GM12878 (cell line): ENCODE data around the gene TOMM34. TPM values are rescaled to one million over a fixed set of nuclear protein-coding genes. Genes with fewer than 3 reads are reported as not detected.

ENCODE experiments used
- ATAC-seq: fragments of 200-7000 bp; cut with Tn5 transposase; 3 replicates; pipeline ENCODE4 v1.9.1; 2020; ENCODE audit warnings: mild to moderate bottlenecking, moderate library complexity
- BruUV-seq: library from RNA; stranded (reverse); fragments of 400-500 nt; replicated peaks from 2 replicates; lab custom pipeline; 2021; lab: Mats Ljungman, UMichigan
- CTCF ChIA-PET: fragments of 300-600 bp; sonication (Branson Sonifier 250); formaldehyde crosslinking; extraction: SDS; loops from one replicate; lab custom pipeline; 2021; ENCODE audit warnings: inconsistent platforms; lab: Yijun Ruan, JAX
- POLR2A ChIA-PET: fragments of 350-600 bp; formaldehyde crosslinking; extraction: SDS; loops from one replicate; lab custom pipeline; 2021; ENCODE audit warnings: inconsistent platforms; lab: Charles Lee
- RAD21 ChIA-PET: fragments of 300-600 bp; sonication (Branson Sonifier 250); formaldehyde crosslinking; loops from one replicate; lab custom pipeline; 2023; ENCODE audit warnings: antibody characterized with exemption; ENCODE audit not compliant: unreplicated experiment; lab: Charles Lee
- SMC1A ChIA-PET: fragments of 300-600 bp; sonication (Branson Sonifier 250); formaldehyde crosslinking; loops from one replicate; lab custom pipeline; 2023; ENCODE audit not compliant: unreplicated experiment, uncharacterized antibody; lab: Charles Lee
- DNase-seq: peaks from one replicate; pipeline ENCODE4 v3.0.0-alpha.2; 2011; ENCODE audit warnings: low read depth, low spot score
- FAIRE-seq: peaks from 3 replicates; lab custom pipeline; 2011; peaks lifted over from hg19 to GRCh38; lab: Jason Lieb, UNC
- H2AFZ ChIP-seq: 2 replicates; pipeline ENCODE4 v1.6.0; 2011; ENCODE audit warnings: low read depth, low read length, control low read depth; ENCODE audit not compliant: control insufficient read depth
- H3K27ac ChIP-seq: 2 replicates; pipeline ENCODE4 v1.5.1; 2011; ENCODE audit warnings: control low read depth; ENCODE audit not compliant: control insufficient read depth, insufficient read depth
- H3K27me3 ChIP-seq, 2 experiments: replicated peaks in 1 of 2; 2 replicates each; pipeline versions ENCODE4 v1.6.0 to v1.6.1; 2011; ENCODE audit warnings: low read length in 1 of 2; ENCODE audit not compliant: control insufficient read depth in 2 of 2, insufficient read depth in 2 of 2
- H3K36me3 ChIP-seq, 2 experiments: 2 replicates each; pipeline ENCODE4 v1.5.1; 2011; ENCODE audit warnings: low read length in 1 of 2; ENCODE audit not compliant: control insufficient read depth in 2 of 2, insufficient read depth in 2 of 2
- H3K4me1 ChIP-seq: 2 replicates; pipeline ENCODE4 v1.6.1; 2011; ENCODE audit warnings: mild to moderate bottlenecking, low read length, moderate library complexity, mixed read lengths; ENCODE audit not compliant: control insufficient read depth, insufficient read depth
- H3K4me2 ChIP-seq: 2 replicates; pipeline ENCODE4 v1.6.0; 2011; ENCODE audit warnings: control low read depth; ENCODE audit not compliant: control insufficient read depth, insufficient read depth
- H3K4me3 ChIP-seq: fragments of 200-600 bp; sonication (generic); 2 replicates; pipeline ENCODE4 v1.5.1; 2016
- H3K79me2 ChIP-seq: 2 replicates; pipeline ENCODE4 v1.6.0; 2011; ENCODE audit warnings: low read length; ENCODE audit not compliant: control insufficient read depth, insufficient read depth
- H3K9ac ChIP-seq: 2 replicates; pipeline ENCODE4 v1.8.0; 2011; ENCODE audit warnings: low read length, control low read depth, mixed read lengths; ENCODE audit not compliant: control insufficient read depth, insufficient read depth
- H3K9me3 ChIP-seq: replicated peaks from 3 replicates; pipeline ENCODE4 v1.5.1; 2011; ENCODE audit warnings: mild to moderate bottlenecking, low read length; ENCODE audit not compliant: control insufficient read depth, insufficient read depth
- H4K20me1 ChIP-seq: 2 replicates; pipeline ENCODE4 v1.6.0; 2011; ENCODE audit not compliant: control insufficient read depth, insufficient read depth
- ATF3 ChIP-seq: IDR thresholded peaks from 2 replicates; pipeline ENCODE4 v1.6.1; 2011; ENCODE audit warnings: low read depth, mild to moderate bottlenecking, low read length, moderate library complexity, borderline replicate concordance; ENCODE audit errors: extremely low read depth
- BACH1 ChIP-seq: fragments of 450-650 bp; IDR thresholded peaks from 2 replicates; pipeline ENCODE4 v1.6.1; 2017; ENCODE audit warnings: mild to moderate bottlenecking, borderline replicate concordance
- EED ChIP-seq: sonication (generic); IDR thresholded peaks from 2 replicates; pipeline ENCODE4 v1.6.1; 2016; ENCODE audit warnings: antibody characterized with exemption, low read depth
- MYC ChIP-seq: IDR thresholded peaks from 2 replicates; pipeline ENCODE4 v1.6.1; 2011; ENCODE audit warnings: mild to moderate bottlenecking, low read length, moderate library complexity, inconsistent platforms; ENCODE audit not compliant: insufficient read depth, insufficient replicate concordance, insufficient read length, severe bottlenecking
- NFIC ChIP-seq: IDR thresholded peaks from 2 replicates; pipeline ENCODE4 v1.6.1; 2012; ENCODE audit warnings: low read depth, mild to moderate bottlenecking, inconsistent platforms, low read length, moderate library complexity
- RUNX3 ChIP-seq: IDR thresholded peaks from 2 replicates; pipeline ENCODE4 v1.6.1; 2012; ENCODE audit warnings: low read length, inconsistent platforms
- SKIL ChIP-seq: fragments of 450-650 bp; IDR thresholded peaks from 2 replicates; pipeline ENCODE4 v1.6.1; 2017; ENCODE audit warnings: mild to moderate bottlenecking, low read depth, inconsistent platforms; ENCODE audit not compliant: poor library complexity, severe bottlenecking
- ZBTB40 ChIP-seq: fragments of 450-650 bp; IDR thresholded peaks from 2 replicates; pipeline ENCODE4 v1.6.1; 2016; ENCODE audit warnings: mild to moderate bottlenecking, moderate library complexity, borderline replicate concordance
- ZNF274 ChIP-seq: IDR thresholded peaks from one replicate; pipeline ENCODE4 v1.8.0; 2011; ENCODE audit not compliant: insufficient read length, insufficient read depth
- ZNF592 ChIP-seq: fragments of 450-650 bp; IDR thresholded peaks from 2 replicates; pipeline ENCODE4 v1.6.1; 2017; ENCODE audit warnings: mild to moderate bottlenecking, moderate library complexity
- WGBS: methylation state at CpG from one replicate; pipeline ENCODE4 v1.1.6; 2016; ENCODE audit warnings: low lambda C conversion rate; ENCODE audit not compliant: insufficient replicate concordance, insufficient coverage; ENCODE audit errors: missing lambda C conversion rate; 5-methylcytosine and 5-hydroxymethylcytosine counted together
- in situ Hi-C: fragments of 300-500 bp; cut with MboI; formaldehyde crosslinking; loops from 9 replicates; pipeline ENCODE4 v1.14.3; 2018; ENCODE audit warnings: mixed read lengths
- intact Hi-C: fragments of 100-400 bp; cut with micrococcal nuclease; formaldehyde crosslinking; loops from one replicate; pipeline ENCODE4 v1.14.2; 2022; ENCODE audit not compliant: unreplicated experiment
- polyA plus RNA-seq, 11 experiments: library from polyadenylated mRNA; depleted of rRNA in 4 of 11; unstranded in 6 of 11; stranded (reverse) in 5 of 11; fragments of >200 nt; fragmentation: Nextera tagmentation in 4 of 11; fragmentation: Illumina TruSeq in 1 of 11; extraction: Ambion mirVana in 4 of 11; extraction: Trizol in 1 of 11; gene quantifications; 1 replicate in 1 of 11; 2 replicates in 10 of 11; pipeline versions ENCODE4 v1.2.1 to v1.2.3, GENCODE V29; 2011 to 2016; ENCODE audit warnings: inconsistent platforms in 2 of 11, missing spikeins in 2 of 11, low read depth in 1 of 11
- total RNA-seq, 4 experiments: library from RNA; depleted of rRNA in 3 of 4; stranded (reverse); fragments of >200 nt in 3 of 4; fragmentation: Illumina TruSeq in 1 of 4; extraction: Trizol in 1 of 4; gene quantifications; 2 replicates each; pipeline versions ENCODE4 v1.2.1 to v1.2.3, GENCODE V29; 2013 to 2021
- TF ChIP-seq, protein P1 (sequence below): IDR thresholded peaks from 2 replicates; pipeline ENCODE4 v1.6.1; 2011; ENCODE audit warnings: mild to moderate bottlenecking, low read depth, low read length, moderate library complexity; ENCODE audit not compliant: insufficient replicate concordance

The TOMM34 gene
- total and polyA plus RNA-seq, 10 of the 15 experiments (the other 5 are each of a cell fraction or from before 2014, with no cell fraction given), result 14.0 to 73.8 (median 43.9) TPM

DNA sequence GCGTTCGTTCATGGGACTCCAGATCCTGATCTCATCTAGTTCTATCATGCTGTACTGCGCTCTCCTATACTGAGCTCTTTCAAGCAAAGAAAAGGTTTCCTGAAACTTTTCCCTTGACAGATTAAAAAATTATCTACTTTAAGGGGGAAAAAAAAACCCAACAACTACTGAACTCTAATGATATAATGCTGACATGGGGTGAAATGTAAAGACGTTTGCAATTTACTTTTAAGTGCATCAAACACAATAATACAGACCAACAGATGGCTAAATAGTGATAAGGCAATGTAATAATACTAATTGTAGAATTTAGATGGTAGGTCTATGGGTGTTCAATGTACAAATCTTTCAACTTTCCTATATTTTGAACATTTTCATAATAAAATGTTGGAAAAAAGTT lies 16.4 kb downstream of the TOMM34 start:
- H3K36me3 ChIP-seq, result peaks cover 16 to 42% of the 10 kb centered on the region in 2 experiments
- TF ChIP-seq, protein P1, sequence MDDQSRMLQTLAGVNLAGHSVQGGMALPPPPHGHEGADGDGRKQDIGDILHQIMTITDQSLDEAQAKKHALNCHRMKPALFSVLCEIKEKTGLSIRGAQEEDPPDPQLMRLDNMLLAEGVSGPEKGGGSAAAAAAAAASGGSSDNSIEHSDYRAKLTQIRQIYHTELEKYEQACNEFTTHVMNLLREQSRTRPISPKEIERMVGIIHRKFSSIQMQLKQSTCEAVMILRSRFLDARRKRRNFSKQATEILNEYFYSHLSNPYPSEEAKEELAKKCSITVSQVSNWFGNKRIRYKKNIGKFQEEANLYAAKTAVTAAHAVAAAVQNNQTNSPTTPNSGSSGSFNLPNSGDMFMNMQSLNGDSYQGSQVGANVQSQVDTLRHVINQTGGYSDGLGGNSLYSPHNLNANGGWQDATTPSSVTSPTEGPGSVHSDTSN, result no peak
- TF ChIP-seq NFIC (no peak), RUNX3 (no peak), SKIL (no peak), ZNF592 (no peak), BACH1 (no peak), ZNF274 (no peak), ATF3 (no peak), MYC (no peak), EED (no peak), ZBTB40 (no peak)

More for the DNA sequence above, 16.4 kb downstream of the TOMM34 start:
- no TSS peak for BruUV-seq
- Histone ChIP-seq H4K20me1 (no peaks in the 10 kb centered on the region), H3K4me1 (no peaks in the 10 kb centered on the region), H3K9ac (no peak overlapping the region), H3K79me2 (no peaks in the 10 kb centered on the region), H2AFZ (no peak overlapping the region), H3K9me3 (no peaks in the 10 kb centered on the region), H3K27ac (no peak overlapping the region), H3K27me3 (no peaks in the 10 kb centered on the region), H3K4me3 (no peak overlapping the region), H3K4me2 (no peak overlapping the region)
- RAD21 ChIA-PET, result no interaction called here
- no peak for FAIRE-seq
- CTCF ChIA-PET, result interaction anchor here (2.5 kb wide), 1 partner anchor 10 kb away, joined by 7 read pairs; no protein-coding TSS in a partner anchor
- SMC1A ChIA-PET, result interaction anchor here (1.3 kb wide), 1 partner anchor 8 kb away, joined by 6 read pairs; no protein-coding TSS in a partner anchor
- WGBS, result 94% methylated on average over 4 of the region's 4 CpGs
- POLR2A ChIA-PET, result no interaction called here
- in situ Hi-C loops (no loop called here), intact Hi-C loops (no loop called here)
- DNase-seq, result no peak
- ATAC-seq, result no peak
